NB4 (cell line): ENCODE measurements around the gene NATD1.

Experiments used
- CTCF ChIP-seq: IDR thresholded peaks from one replicate; pipeline ENCODE4 v1.5.1; 2012; ENCODE audit warnings: low read depth, low read length
- POLR2A ChIP-seq: IDR thresholded peaks from 2 replicates; pipeline ENCODE4 v1.6.1; 2011; ENCODE audit warnings: mild to moderate bottlenecking; ENCODE audit not compliant: insufficient read length; ENCODE audit errors: extremely low read depth

- TF ChIP-seq CTCF, result no peak
- TF ChIP-seq POLR2A, result no peak
These were observed 54.8 kb downstream of the NATD1 start for GRCh38 chr17:21198411-21198810.
